Glomerular visceral epithelial cell (primary cell): ENCODE results near the gene LHX1.

Source experiments
- DNase-seq: peaks from one replicate; pipeline ENCODE4 v3.0.0-alpha.2; 2016; ENCODE audit errors: extremely low spot score

LHX1 gene

GRCh38 chr17:36939052-36939801, 2.0 kb downstream of the LHX1 start:
- no peak for DNase-seq

- no peak for DNase-seq
These were observed 2.6 kb downstream of the LHX1 start for GRCh38 chr17:36939802-36940312.

- DNase-seq, result no peak
These were observed 3.3 kb downstream of the LHX1 start for GRCh38 chr17:36940313-36941264.

- no peak for DNase-seq
These were observed 4.2 kb downstream of the LHX1 start for GRCh38 chr17:36941265-36942010.

- DNase-seq, result no peak
These were observed 4.8 kb downstream of the LHX1 start for GRCh38 chr17:36942019-36942599.

GRCh38 chr17:36942631-36943125, 5.4 kb downstream of the LHX1 start:
- no peak for DNase-seq

- DNase-seq, result no peak
These were observed 6.2 kb downstream of the LHX1 start for GRCh38 chr17:36943250-36944191.

GRCh38 chr17:36944553-36944952, 7.3 kb downstream of the LHX1 start:
- no peak for DNase-seq

GRCh38 chr17:36945140-36945539, 7.9 kb downstream of the LHX1 start:
- no peak for DNase-seq

GRCh38 chr17:36945959-36946725, 8.9 kb downstream of the LHX1 start:
- DNase-seq, result no peak

- DNase-seq, result no peak
These were observed 9.4 kb downstream of the LHX1 start for GRCh38 chr17:36946726-36947091.

- no peak for DNase-seq
These were observed 10.8 kb downstream of the LHX1 start for GRCh38 chr17:36947922-36948716.

GRCh38 chr17:36948717-36949460, 11.6 kb downstream of the LHX1 start, which contains the start of gene AATF:
Gene AATF, plus strand, starts transcription at chr17:36948954. Its CDS starts 172 bp downstream, at chr17:36949126.
- DNase-seq, result peak; percentile 98

- no peak for DNase-seq
These were observed 12.2 kb downstream of the LHX1 start for GRCh38 chr17:36949461-36949927.

GRCh38 chr17:36950027-36950426, 12.8 kb downstream of the LHX1 start:
- no peak for DNase-seq

GRCh38 chr17:36951084-36951789, 14.0 kb downstream of the LHX1 start:
- no peak for DNase-seq

GRCh38 chr17:36971508-36971907, 34.2 kb downstream of the LHX1 start:
- no peak for DNase-seq
